ENCODE measurements around the gene CSRNP2.

CSRNP2 gene, protein sequence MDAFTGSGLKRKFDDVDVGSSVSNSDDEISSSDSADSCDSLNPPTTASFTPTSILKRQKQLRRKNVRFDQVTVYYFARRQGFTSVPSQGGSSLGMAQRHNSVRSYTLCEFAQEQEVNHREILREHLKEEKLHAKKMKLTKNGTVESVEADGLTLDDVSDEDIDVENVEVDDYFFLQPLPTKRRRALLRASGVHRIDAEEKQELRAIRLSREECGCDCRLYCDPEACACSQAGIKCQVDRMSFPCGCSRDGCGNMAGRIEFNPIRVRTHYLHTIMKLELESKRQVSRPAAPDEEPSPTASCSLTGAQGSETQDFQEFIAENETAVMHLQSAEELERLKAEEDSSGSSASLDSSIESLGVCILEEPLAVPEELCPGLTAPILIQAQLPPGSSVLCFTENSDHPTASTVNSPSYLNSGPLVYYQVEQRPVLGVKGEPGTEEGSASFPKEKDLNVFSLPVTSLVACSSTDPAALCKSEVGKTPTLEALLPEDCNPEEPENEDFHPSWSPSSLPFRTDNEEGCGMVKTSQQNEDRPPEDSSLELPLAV

DNA sequence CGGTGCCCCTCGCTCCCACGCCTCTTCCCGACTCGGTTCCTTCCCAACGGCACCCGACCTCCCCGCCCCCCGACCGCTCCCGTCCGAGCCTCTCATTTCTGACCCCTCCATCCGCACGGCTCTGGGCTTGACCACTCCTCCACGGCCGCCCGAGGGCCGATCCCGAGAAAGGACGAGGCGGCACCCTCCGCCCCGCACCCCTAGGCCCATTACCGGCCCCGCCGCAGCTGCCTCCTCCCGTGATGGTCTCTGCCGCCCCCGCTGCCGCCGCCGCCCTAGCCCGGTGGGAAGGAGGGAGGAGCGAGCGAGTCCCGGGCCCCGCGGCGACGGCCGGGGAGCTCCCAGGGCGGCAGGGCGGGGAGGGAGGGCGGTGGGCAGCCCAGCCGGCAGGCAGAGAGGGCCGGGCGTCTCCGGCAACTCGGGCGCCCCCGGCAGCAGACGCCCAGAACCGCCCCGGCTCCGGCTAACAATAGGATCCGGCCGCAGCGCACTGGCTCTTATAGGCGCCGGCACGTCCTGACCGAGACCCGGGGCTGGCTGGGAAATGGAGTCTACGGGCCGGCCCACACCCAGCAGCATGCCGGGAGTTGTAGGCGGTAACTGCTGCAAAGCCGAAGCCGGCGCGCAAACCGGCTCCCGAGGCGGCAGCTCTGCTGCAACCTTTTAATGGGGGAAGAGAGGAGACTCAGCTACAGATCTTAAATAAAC, at the start of gene CSRNP2:
CSRNP2 (minus strand) TSS at position 471 of the 708 bp plus-strand sequence. CDS start 7,035 bp downstream, outside the sequence.
- Histone ChIP-seq H3K27me3 (no peaks in the 10 kb centered on the region), H3K4me2 (peak within 1 kb of the TSS; percentile 98), H4K20me1 (peaks cover 32% of the 10 kb centered on the region), H3K4me3 (peak within 1 kb of the TSS; percentile 96), H3K27ac (peak within 1 kb of the TSS; percentile 89), H3K9me3 (no peaks in the 10 kb centered on the region), H3K36me3 (peaks cover 13% of the 10 kb centered on the region), H3K4me1 (peaks cover 20% of the 10 kb centered on the region), H3K9ac (peak within 1 kb of the TSS; percentile 95)
- TF ChIP-seq Cebpa-rat (IDR thresholded peaks at IDR 0.05): no peak

DNA sequence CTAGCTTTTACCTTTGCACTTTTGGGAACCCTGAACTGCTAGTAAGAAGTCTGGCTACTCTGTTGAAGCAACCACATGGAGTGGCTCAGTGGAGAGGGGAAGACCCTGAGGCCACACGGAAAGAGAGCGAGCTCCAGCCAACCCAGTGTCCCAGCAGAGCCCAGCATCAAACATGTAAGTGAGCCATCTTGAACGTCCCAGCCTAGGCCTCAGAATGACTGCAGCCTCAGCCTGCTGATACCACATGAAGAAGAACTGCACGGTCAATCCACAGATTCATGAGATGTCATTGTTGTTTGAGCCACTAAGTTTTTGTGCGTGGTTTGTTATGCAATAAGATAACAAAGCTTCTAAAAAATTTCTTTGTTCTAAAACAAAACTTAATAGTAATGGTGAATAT, 49.3 kb upstream of the CSRNP2 start:
- TF ChIP-seq Cebpa-rat (IDR thresholded peaks at IDR 0.05): no peak
- no peak overlapping the region for H3K27ac ChIP-seq
- no peak overlapping the region for H3K4me2 ChIP-seq
- H3K4me3 ChIP-seq: no peak overlapping the region
- H3K9ac ChIP-seq: no peak overlapping the region
- H3K36me3 ChIP-seq: no peaks in the 10 kb centered on the region
- no peaks in the 10 kb centered on the region for H3K9me3 ChIP-seq
- no peaks in the 10 kb centered on the region for H4K20me1 ChIP-seq
- no peaks in the 10 kb centered on the region for H3K27me3 ChIP-seq
- H3K4me1 ChIP-seq: no peaks in the 10 kb centered on the region

DNA sequence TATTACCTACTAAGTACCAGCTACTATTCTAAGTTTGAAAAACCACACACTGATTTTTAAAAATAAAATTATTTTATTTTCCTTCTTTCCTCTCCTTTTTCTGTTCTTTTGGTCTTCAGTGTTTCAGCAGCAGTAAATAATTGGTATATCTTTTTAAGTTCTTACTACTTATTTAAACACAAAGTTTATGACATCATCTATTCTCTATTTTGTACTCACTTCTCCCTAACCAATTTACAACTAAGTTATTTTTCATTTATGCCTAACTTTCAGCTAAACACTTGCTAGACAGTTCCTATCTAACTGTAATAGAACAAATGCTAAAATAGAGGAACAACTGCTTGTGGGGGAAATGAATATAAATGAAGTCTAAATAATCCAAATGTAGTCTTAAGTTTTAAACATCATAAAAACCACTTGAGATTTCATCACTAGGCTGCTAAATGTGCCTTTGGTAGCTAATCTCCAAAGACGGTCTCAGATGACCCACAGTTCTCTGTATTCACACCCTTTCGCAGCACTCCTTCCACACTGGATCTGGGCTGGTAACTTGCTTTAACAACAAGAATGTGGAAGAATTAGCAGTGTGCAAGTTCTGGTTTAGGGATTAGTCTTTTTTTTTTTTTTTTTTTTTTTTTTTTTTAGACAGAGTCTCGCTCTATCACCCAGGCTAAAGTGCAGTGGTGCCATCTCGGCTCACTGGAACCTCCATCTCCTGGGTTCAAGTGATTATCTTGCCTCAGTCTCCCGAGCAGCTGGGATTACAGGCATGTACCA, 48.5 kb upstream of the CSRNP2 start:
- TF ChIP-seq Cebpa-rat (IDR thresholded peaks at IDR 0.05): no peak
- H3K27ac ChIP-seq: no peak overlapping the region

DNA sequence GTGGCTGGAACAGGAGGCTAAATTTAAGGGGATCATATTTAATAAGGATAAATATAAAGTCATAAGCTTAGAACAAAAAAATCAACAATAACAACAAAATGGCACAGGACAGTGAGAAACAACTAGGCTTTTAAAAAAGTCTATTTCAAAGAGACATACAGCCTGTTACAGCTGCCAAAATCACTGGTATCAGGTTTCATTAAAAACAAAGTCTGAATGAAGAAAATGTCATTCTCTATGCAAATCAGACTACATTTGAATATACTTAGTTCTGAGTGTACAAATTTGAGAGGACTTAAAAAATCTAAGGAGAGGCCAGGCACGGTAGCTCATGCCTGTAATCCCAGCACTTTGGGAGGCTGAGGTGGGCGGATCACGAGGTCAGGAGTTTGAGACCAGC, 45.5 kb upstream of the CSRNP2 start:
- no peaks in the 10 kb centered on the region for H4K20me1 ChIP-seq
- no peak overlapping the region for H3K9ac ChIP-seq
- H3K4me1 ChIP-seq: no peaks in the 10 kb centered on the region
- no peak overlapping the region for H3K4me2 ChIP-seq
- H3K27me3 ChIP-seq: no peaks in the 10 kb centered on the region
- no peaks in the 10 kb centered on the region for H3K36me3 ChIP-seq
- no peaks in the 10 kb centered on the region for H3K9me3 ChIP-seq
- no peak overlapping the region for H3K27ac ChIP-seq
- TF ChIP-seq Cebpa-rat (IDR thresholded peaks at IDR 0.05): no peak
- H3K4me3 ChIP-seq: no peak overlapping the region

More for the DNA sequence above, 48.5 kb upstream of the CSRNP2 start:
- H3K4me1 ChIP-seq: no peaks in the 10 kb centered on the region
- H3K4me3 ChIP-seq: no peak overlapping the region
- H3K9me3 ChIP-seq: no peaks in the 10 kb centered on the region
- no peak overlapping the region for H3K4me2 ChIP-seq
- no peaks in the 10 kb centered on the region for H3K36me3 ChIP-seq
- no peaks in the 10 kb centered on the region for H3K27me3 ChIP-seq
- H3K9ac ChIP-seq: no peak overlapping the region
- H4K20me1 ChIP-seq: no peaks in the 10 kb centered on the region

DNA sequence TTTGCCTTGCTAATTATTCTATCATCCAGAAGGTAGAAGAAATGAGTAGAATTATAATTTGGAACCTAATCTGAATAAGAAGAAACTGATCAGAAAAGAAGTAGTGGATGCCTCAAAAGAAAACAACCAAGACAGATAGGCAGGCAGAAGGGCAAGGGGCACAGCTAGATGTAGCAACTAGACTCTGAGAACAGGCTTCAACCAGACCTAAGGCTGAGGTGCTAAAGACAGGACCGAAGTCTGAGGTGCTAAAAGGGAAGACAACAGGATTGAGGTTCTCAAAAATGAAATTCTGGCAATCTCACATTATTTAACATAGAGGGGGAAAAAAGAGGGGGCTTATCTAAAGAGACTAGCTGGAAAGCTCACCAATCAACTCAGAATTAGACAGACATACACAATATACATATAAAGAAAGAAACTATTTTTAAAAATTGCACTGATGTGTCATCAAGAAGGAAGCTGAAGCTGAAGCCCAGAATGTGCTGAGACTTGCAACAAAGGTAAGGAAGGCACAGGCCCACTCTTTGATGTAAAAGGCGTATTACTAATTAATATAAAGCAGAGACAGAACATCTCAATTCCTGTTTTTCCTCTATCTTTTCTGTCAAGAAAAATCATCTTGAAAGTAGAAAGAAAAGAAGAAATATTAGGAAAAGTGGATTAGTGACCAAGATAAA, 43.8 kb upstream of the CSRNP2 start:
- Histone ChIP-seq H3K4me2 (no peak overlapping the region), H3K27ac (no peak overlapping the region)
- TF ChIP-seq Cebpa-rat (IDR thresholded peaks at IDR 0.05): no peak

GRCh38 chr12:51126297-51126696, 42.9 kb upstream of the CSRNP2 start:
- Histone ChIP-seq H3K4me2 (no peak overlapping the region), H3K4me1 (no peaks in the 10 kb centered on the region), H3K27ac (no peak overlapping the region), H3K9me3 (no peaks in the 10 kb centered on the region), H3K4me3 (no peak overlapping the region), H3K27me3 (no peaks in the 10 kb centered on the region), H3K36me3 (no peaks in the 10 kb centered on the region), H4K20me1 (no peaks in the 10 kb centered on the region), H3K9ac (no peak overlapping the region)
- no peak for TF ChIP-seq Cebpa-rat (IDR thresholded peaks at IDR 0.05)

More for the DNA sequence above, 43.8 kb upstream of the CSRNP2 start:
- Histone ChIP-seq H3K9ac (no peak overlapping the region), H3K27me3 (no peaks in the 10 kb centered on the region), H3K36me3 (no peaks in the 10 kb centered on the region), H3K9me3 (no peaks in the 10 kb centered on the region), H4K20me1 (no peaks in the 10 kb centered on the region), H3K4me3 (no peak overlapping the region), H3K4me1 (no peaks in the 10 kb centered on the region)

- Histone ChIP-seq H3K36me3 (no peaks in the 10 kb centered on the region), H3K4me3 (no peak overlapping the region), H3K9me3 (no peaks in the 10 kb centered on the region), H3K27ac (no peak overlapping the region), H3K27me3 (no peaks in the 10 kb centered on the region), H4K20me1 (no peaks in the 10 kb centered on the region), H3K9ac (no peak overlapping the region), H3K4me2 (no peak overlapping the region), H3K4me1 (no peaks in the 10 kb centered on the region)
- no peak for TF ChIP-seq Cebpa-rat (IDR thresholded peaks at IDR 0.05)
These were observed 41.1 kb upstream of the CSRNP2 start for GRCh38 chr12:51124504-51124903.

GRCh38 chr12:51122844-51123243, 39.4 kb upstream of the CSRNP2 start:
- H3K9ac ChIP-seq: no peak overlapping the region
- H3K36me3 ChIP-seq: no peaks in the 10 kb centered on the region
- no peaks in the 10 kb centered on the region for H4K20me1 ChIP-seq
- H3K9me3 ChIP-seq: no peaks in the 10 kb centered on the region
- no peaks in the 10 kb centered on the region for H3K27me3 ChIP-seq
- TF ChIP-seq Cebpa-rat (IDR thresholded peaks at IDR 0.05): no peak
- H3K4me1 ChIP-seq: no peaks in the 10 kb centered on the region
- H3K27ac ChIP-seq: no peak overlapping the region
- no peak overlapping the region for H3K4me3 ChIP-seq
- H3K4me2 ChIP-seq: no peak overlapping the region

DNA sequence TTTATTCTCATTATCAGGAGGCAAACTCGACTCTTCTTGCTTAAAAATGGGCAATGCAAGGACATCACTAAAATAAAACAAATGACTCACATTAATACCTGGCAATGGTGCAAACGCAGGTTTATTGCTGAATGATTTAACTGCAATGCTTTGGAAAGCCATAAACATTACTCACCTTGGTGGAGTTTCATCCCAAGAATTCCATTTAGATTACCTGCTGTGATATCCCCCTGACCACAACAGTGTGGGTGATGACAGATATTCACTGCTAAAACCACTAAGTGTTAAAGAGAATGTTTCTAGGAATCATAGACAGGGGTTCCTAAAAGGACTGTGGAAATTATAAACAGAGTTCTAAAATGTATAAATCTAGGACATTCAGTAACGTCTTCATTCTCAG, 35.3 kb upstream of the CSRNP2 start:
- H3K36me3 ChIP-seq: no peaks in the 10 kb centered on the region
- H3K4me3 ChIP-seq: no peak overlapping the region
- no peak overlapping the region for H3K27ac ChIP-seq
- no peak overlapping the region for H3K4me2 ChIP-seq
- H3K9ac ChIP-seq: no peak overlapping the region
- H4K20me1 ChIP-seq: no peaks in the 10 kb centered on the region
- no peaks in the 10 kb centered on the region for H3K27me3 ChIP-seq
- no peaks in the 10 kb centered on the region for H3K4me1 ChIP-seq
- no peak for TF ChIP-seq Cebpa-rat (IDR thresholded peaks at IDR 0.05)
- no peaks in the 10 kb centered on the region for H3K9me3 ChIP-seq

All from BLaER1 (cell line).